AG04449 (cell line): ENCODE results near the gene CDC42EP1.

Experiments used
- CTCF ChIA-PET: fragments of 350-600 bp; formaldehyde crosslinking; extraction: SDS; loops from one replicate; lab custom pipeline; 2021; ENCODE audit warnings: antibody characterized with exemption; lab: Yijun Ruan, JAX
- POLR2A ChIA-PET: fragments of 400-600, 350-600 bp; formaldehyde crosslinking; extraction: SDS; loops from one replicate; lab custom pipeline; 2020; ENCODE audit warnings: antibody characterized with exemption, inconsistent platforms; lab: Yijun Ruan, JAX
- DNase-seq: peaks from one replicate; pipeline ENCODE4 v3.0.0-alpha.2; 2010; ENCODE audit warnings: low read depth, low spot score
- H3K4me3 ChIP-seq: 2 replicates; pipeline ENCODE4 v1.5.1; 2011; ENCODE audit warnings: low read depth, mild to moderate bottlenecking, control low read depth, low read length
- CTCF ChIP-seq: IDR thresholded peaks from one replicate; pipeline ENCODE4 v1.5.1; 2011; ENCODE audit warnings: mild to moderate bottlenecking, moderate library complexity, low read length, control low read depth, inconsistent platforms; ENCODE audit not compliant: insufficient read depth; ENCODE audit errors: missing control alignments

CDC42EP1 gene

GRCh38 chr22:37618072-37618656, 57.9 kb downstream of the CDC42EP1 start:
- DNase-seq = no peak
- no peak overlapping the region for H3K4me3 ChIP-seq
- no peak for TF ChIP-seq CTCF
- CTCF ChIA-PET = interaction anchor here (1.0 to 29.4 kb wide), 8 partner anchors 11 to 80 kb away, joined by 3 to 454 read pairs (median 6); partner anchors contain the start of genes NOL12 and SH3BP1
- POLR2A ChIA-PET = interaction anchor here (0.6 kb wide), 1 partner anchor 9 kb away, joined by 3 read pairs; no protein-coding TSS in a partner anchor

- no peak for DNase-seq
- TF ChIP-seq CTCF = no peak
- ChIA-PET POLR2A (no interaction called here), CTCF (interaction anchor here (1.3 to 29.4 kb wide), 6 partner anchors 12 to 74 kb away, joined by 3 to 454 read pairs (median 6); partner anchors contain the start of genes NOL12 and SH3BP1)
- H3K4me3 ChIP-seq = no peak overlapping the region
Observed at GRCh38 chr22:37618674-37619073, 58.4 kb downstream of the CDC42EP1 start.
